Osteoblast (primary cell): ENCODE data around the gene HLA-DMB. TPM values are rescaled to one million over a fixed set of nuclear protein-coding genes. Genes with fewer than 3 reads are reported as not detected.

Experiments used
- DNase-seq: peaks from one replicate; pipeline ENCODE4 v3.0.0; 2011; ENCODE audit warnings: low spot score, mixed read lengths; ENCODE audit not compliant: insufficient read length; ENCODE audit errors: missing footprints
- H2AFZ ChIP-seq: 2 replicates; pipeline ENCODE4 v1.6.0; 2011; ENCODE audit warnings: mild to moderate bottlenecking, low read length
- H3K27ac ChIP-seq: 2 replicates; pipeline ENCODE4 v1.5.1; 2011; ENCODE audit warnings: mild to moderate bottlenecking, low read depth, low read length, moderate library complexity
- H3K27me3 ChIP-seq: 2 replicates; pipeline ENCODE4 v1.6.0; 2012; ENCODE audit warnings: mild to moderate bottlenecking, control low read depth, inconsistent platforms, low read length, moderate library complexity; ENCODE audit not compliant: insufficient read depth
- H3K36me3 ChIP-seq: 2 replicates; pipeline ENCODE4 v1.5.1; 2011; ENCODE audit warnings: mild to moderate bottlenecking, low read length, control low read depth, moderate library complexity; ENCODE audit not compliant: insufficient read depth
- H3K4me1 ChIP-seq: 2 replicates; pipeline ENCODE4 v1.5.1; 2011; ENCODE audit warnings: mild to moderate bottlenecking, low read length, control low read depth, moderate library complexity; ENCODE audit not compliant: insufficient read depth
- H3K4me2 ChIP-seq: 2 replicates; pipeline ENCODE4 v1.6.0; 2011; ENCODE audit warnings: mild to moderate bottlenecking, low read length; ENCODE audit not compliant: insufficient read depth
- H3K4me3 ChIP-seq: fragments of 200-600 bp; sonication (generic); 3 replicates; pipeline ENCODE4 v1.5.1; 2012; ENCODE audit warnings: mild to moderate bottlenecking, low read length, inconsistent platforms; ENCODE audit not compliant: insufficient read depth
- H3K79me2 ChIP-seq: 2 replicates; pipeline ENCODE4 v1.6.0; 2012; ENCODE audit warnings: mild to moderate bottlenecking, low read length, control low read depth, inconsistent platforms; ENCODE audit not compliant: insufficient read depth
- H3K9me3 ChIP-seq: 2 replicates; pipeline ENCODE4 v1.5.1; 2011; ENCODE audit warnings: low read depth, low read length, control low read depth
- H4K20me1 ChIP-seq: 2 replicates; pipeline ENCODE4 v1.6.0; 2012; ENCODE audit warnings: mild to moderate bottlenecking, low read length, control low read depth; ENCODE audit not compliant: insufficient read depth
- total RNA-seq: library from RNA; depleted of rRNA; stranded (reverse); fragments of >200 nt; gene quantifications from 2 replicates; pipeline ENCODE4 v1.2.3, GENCODE V29; 2012
- TF ChIP-seq, protein P1 (sequence below): IDR thresholded peaks from 2 replicates; pipeline ENCODE4 v1.5.1; 2011; ENCODE audit warnings: mild to moderate bottlenecking, low read depth, low read length, moderate library complexity; ENCODE audit errors: extremely low read depth

The HLA-DMB gene
- total RNA-seq, 1 donor, result 2.2 TPM

DNA sequence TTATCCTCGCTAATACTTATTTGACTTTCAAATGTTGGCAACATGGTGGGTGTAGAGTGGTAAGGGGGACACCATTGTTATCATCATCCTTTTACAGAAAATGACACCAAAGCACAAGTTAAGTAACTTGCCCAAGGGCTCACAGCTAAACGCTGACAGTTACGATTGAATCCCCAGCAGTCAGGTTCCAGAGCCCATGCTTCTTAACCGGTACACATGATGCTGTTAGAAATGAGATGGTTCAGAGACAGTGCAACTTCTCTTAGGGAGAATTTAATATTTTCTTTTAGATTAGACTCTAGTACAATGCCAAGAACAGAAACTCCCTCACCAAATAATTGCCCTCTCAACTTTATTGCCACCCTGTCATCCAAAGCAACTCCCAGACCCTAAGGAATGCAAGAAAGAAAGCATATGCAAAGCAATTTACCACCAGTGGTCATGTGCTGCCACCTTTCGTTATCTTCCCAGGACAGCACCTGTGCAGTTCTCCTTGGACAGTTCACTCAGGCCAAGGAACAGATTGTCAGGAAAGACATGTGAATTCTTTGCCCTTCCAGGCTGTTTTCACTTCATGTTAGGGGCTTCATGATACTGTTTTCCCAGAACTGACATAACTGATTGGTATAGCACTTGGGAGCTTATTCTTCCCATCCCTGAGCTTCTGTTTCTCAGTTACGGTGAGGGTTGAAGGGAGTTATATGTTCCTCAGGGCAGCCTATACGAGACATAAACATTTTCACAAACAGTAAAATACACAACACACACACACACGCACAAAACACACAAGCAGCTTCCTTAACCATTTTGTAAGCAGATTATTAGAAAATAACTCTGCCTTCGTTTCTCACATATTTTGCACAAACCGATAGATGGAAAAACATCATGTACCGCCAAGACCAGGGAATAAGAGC, 7.0 kb upstream of the HLA-DMB start:
- Histone ChIP-seq H3K79me2 (no peaks in the 10 kb centered on the region), H3K27ac (no peak overlapping the region), H4K20me1 (no peaks in the 10 kb centered on the region), H3K4me2 (no peak overlapping the region), H3K27me3 (no peaks in the 10 kb centered on the region), H3K36me3 (no peaks in the 10 kb centered on the region), H2AFZ (no peak overlapping the region), H3K9me3 (no peaks in the 10 kb centered on the region), H3K4me1 (peaks cover 3% of the 10 kb centered on the region), H3K4me3 (no peak overlapping the region)
- DNase-seq, result no peak
- TF ChIP-seq, protein P1, sequence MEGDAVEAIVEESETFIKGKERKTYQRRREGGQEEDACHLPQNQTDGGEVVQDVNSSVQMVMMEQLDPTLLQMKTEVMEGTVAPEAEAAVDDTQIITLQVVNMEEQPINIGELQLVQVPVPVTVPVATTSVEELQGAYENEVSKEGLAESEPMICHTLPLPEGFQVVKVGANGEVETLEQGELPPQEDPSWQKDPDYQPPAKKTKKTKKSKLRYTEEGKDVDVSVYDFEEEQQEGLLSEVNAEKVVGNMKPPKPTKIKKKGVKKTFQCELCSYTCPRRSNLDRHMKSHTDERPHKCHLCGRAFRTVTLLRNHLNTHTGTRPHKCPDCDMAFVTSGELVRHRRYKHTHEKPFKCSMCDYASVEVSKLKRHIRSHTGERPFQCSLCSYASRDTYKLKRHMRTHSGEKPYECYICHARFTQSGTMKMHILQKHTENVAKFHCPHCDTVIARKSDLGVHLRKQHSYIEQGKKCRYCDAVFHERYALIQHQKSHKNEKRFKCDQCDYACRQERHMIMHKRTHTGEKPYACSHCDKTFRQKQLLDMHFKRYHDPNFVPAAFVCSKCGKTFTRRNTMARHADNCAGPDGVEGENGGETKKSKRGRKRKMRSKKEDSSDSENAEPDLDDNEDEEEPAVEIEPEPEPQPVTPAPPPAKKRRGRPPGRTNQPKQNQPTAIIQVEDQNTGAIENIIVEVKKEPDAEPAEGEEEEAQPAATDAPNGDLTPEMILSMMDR, result peak; percentile 36

DNA sequence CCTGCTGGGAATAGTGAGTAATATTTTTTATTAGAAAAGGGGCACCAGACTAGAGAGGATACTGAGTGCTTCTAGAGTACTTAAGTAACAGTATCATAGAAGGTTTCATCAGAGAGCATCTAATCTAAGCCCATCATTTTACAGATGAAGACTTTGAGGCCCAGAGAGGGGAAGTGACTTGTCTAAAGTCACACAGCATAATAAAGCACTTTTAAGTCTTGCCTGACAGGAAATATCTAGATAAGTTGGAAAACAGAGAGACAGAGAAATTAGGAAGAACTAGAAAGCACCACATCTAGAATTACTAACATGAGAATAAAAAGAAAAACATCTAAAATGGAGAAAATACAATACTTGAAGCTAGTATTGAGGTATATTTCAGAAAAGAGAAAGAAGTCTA, 6.1 kb upstream of the HLA-DMB start:
- TF ChIP-seq, protein P1, result no peak

DNA sequence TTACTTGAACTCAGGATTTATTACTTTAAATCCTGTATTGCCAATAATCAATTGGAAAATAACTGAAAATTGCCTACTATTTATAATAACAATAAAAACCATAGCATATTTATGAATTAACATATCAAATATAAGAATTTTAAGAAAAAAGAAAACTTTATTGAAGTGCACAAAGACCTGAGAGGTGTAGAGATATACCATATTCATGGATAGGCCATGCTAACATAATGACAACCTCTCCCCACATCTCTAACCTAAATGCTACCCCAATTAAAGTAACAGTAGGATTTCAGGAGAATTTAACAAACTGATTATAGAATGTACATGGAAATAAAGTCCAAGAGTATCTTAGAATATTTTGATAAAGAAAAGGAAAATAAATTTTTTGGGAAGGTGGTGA, 5.1 kb upstream of the HLA-DMB start:
- Histone ChIP-seq H2AFZ (no peak overlapping the region), H3K36me3 (no peaks in the 10 kb centered on the region)
- TF ChIP-seq, protein P1, result no peak

More for the DNA sequence above, 6.1 kb upstream of the HLA-DMB start:
- Histone ChIP-seq H3K9me3 (no peaks in the 10 kb centered on the region), H3K27ac (no peak overlapping the region), H3K79me2 (no peaks in the 10 kb centered on the region), H3K27me3 (no peaks in the 10 kb centered on the region), H2AFZ (no peak overlapping the region), H3K4me2 (no peak overlapping the region), H3K4me1 (no peaks in the 10 kb centered on the region), H3K4me3 (no peak overlapping the region), H3K36me3 (no peaks in the 10 kb centered on the region), H4K20me1 (no peaks in the 10 kb centered on the region)
- no peak for DNase-seq

DNA sequence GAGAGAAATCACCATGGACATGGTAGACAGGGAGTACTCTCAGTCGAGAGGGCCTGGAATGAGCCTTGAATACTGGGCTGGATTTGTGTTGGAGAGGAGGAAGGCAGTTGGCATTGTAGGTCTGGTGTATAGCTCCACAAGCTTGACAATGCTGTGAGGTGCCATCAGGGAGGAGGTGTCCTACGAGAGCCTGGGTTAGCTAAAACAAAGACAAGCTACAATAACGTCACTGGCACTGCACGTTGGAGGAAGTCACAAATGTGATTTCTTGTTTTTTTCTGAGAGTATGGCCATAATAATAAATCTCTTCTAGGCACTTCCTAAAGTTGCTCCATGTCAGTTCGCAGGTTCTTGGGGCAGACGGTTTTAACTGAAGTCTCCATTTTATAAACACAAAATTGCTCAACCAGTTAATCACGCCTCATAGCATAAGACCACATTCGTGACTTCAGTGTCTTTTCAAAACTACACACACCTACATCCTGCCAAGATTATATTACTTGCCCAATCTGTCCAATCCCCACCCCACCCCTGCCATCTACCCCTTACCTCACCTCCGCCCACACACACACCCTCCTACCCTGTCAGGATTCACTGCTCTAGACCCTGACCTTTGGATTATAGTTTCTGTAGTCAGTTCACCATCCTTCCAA, 4.4 kb upstream of the HLA-DMB start:
- no peak for DNase-seq
- no peaks in the 10 kb centered on the region for H3K9me3 ChIP-seq
- H3K79me2 ChIP-seq, result no peaks in the 10 kb centered on the region
- H3K27ac ChIP-seq, result no peak overlapping the region
- no peaks in the 10 kb centered on the region for H3K36me3 ChIP-seq
- no peaks in the 10 kb centered on the region for H3K4me1 ChIP-seq
- H3K4me3 ChIP-seq, result no peak overlapping the region
- H2AFZ ChIP-seq, result no peak overlapping the region
- H4K20me1 ChIP-seq, result no peaks in the 10 kb centered on the region
- H3K4me2 ChIP-seq, result no peak overlapping the region
- TF ChIP-seq, protein P1, result no peak
- peaks cover 2% of the 10 kb centered on the region for H3K27me3 ChIP-seq

More for the DNA sequence above, 5.1 kb upstream of the HLA-DMB start:
- H3K9me3 ChIP-seq, result no peaks in the 10 kb centered on the region
- no peaks in the 10 kb centered on the region for H3K27me3 ChIP-seq
- no peaks in the 10 kb centered on the region for H4K20me1 ChIP-seq
- DNase-seq, result no peak
- no peaks in the 10 kb centered on the region for H3K79me2 ChIP-seq
- no peak overlapping the region for H3K4me2 ChIP-seq
- no peak overlapping the region for H3K27ac ChIP-seq
- H3K4me1 ChIP-seq, result no peaks in the 10 kb centered on the region
- no peak overlapping the region for H3K4me3 ChIP-seq
